Karpas-422 (cell line): Measurements from ENCODE around the gene NRG3. TPM values are rescaled to one million over a fixed set of nuclear protein-coding genes. Genes with fewer than 3 reads are reported as not detected.

Experiments
- DNase-seq: peaks from one replicate; pipeline ENCODE4 v3.0.0-alpha.2; 2015
- H2AFZ ChIP-seq: fragments of 200-600 bp; sonication (generic); 2 replicates; pipeline ENCODE4 v1.6.1; 2014; ENCODE audit warnings: antibody characterized with exemption, low read length, mixed read lengths
- H3K27ac ChIP-seq: fragments of 200-600 bp; sonication (generic); 2 replicates; pipeline ENCODE4 v1.5.1; 2014; ENCODE audit warnings: mild to moderate bottlenecking, low read length, moderate library complexity
- H3K27me3 ChIP-seq: fragments of 200-600 bp; sonication (generic); 2 replicates; pipeline ENCODE4 v1.6.1; 2014; ENCODE audit warnings: low read length, mixed read lengths
- H3K36me3 ChIP-seq: fragments of 200-600 bp; sonication (generic); 2 replicates; pipeline ENCODE4 v1.6.1; 2014; ENCODE audit warnings: low read length, mixed read lengths; ENCODE audit not compliant: insufficient read depth
- H3K4me1 ChIP-seq: fragments of 200-600 bp; sonication (generic); 2 replicates; pipeline ENCODE4 v1.6.1; 2014; ENCODE audit warnings: mild to moderate bottlenecking, low read length, mixed read lengths
- H3K4me2 ChIP-seq: fragments of 200-600 bp; sonication (generic); 2 replicates; pipeline ENCODE4 v1.6.1; 2014; ENCODE audit warnings: low read length, low read depth, mild to moderate bottlenecking; ENCODE audit not compliant: poor library complexity, severe bottlenecking
- H3K4me3 ChIP-seq: fragments of 200-600 bp; sonication (generic); 2 replicates; pipeline ENCODE4 v1.5.1; 2014; ENCODE audit warnings: mild to moderate bottlenecking, antibody characterized with exemption, low read length, mixed read lengths
- H3K79me2 ChIP-seq: fragments of 200-600 bp; sonication (generic); 2 replicates; pipeline ENCODE4 v1.6.1; 2014; ENCODE audit warnings: mild to moderate bottlenecking, low read length, mixed read lengths
- H3K9ac ChIP-seq: fragments of 200-600 bp; sonication (generic); 2 replicates; pipeline ENCODE4 v1.6.0; 2014; ENCODE audit warnings: low read length
- H3K9me2 ChIP-seq: fragments of 200-600 bp; sonication (generic), shearing (Covaris generic); replicated peaks from 2 replicates; pipeline ENCODE4 v1.6.0; 2014; ENCODE audit warnings: mild to moderate bottlenecking, low read length, moderate library complexity; ENCODE audit not compliant: insufficient read depth
- H3K9me3 ChIP-seq: fragments of 300-700, 200-600 bp; sonication (generic); 2 replicates; pipeline ENCODE4 v1.6.1; 2014; ENCODE audit warnings: low read length, mixed read lengths
- H4K20me1 ChIP-seq: fragments of 200-600 bp; sonication (generic); 2 replicates; pipeline ENCODE4 v1.6.1; 2014; ENCODE audit warnings: mild to moderate bottlenecking, antibody characterized with exemption, low read length, low read depth; ENCODE audit not compliant: insufficient read depth
- total RNA-seq: library from RNA; depleted of rRNA; stranded (reverse); fragments of >200 nt; shearing (Covaris generic); gene quantifications from 2 replicates; pipeline ENCODE4 v1.2.3, GENCODE V29; 2014; ENCODE audit warnings: low replicate concordance

The NRG3 gene
- total RNA-seq, 1 experiment from 2014 or later: not detected

DNA sequence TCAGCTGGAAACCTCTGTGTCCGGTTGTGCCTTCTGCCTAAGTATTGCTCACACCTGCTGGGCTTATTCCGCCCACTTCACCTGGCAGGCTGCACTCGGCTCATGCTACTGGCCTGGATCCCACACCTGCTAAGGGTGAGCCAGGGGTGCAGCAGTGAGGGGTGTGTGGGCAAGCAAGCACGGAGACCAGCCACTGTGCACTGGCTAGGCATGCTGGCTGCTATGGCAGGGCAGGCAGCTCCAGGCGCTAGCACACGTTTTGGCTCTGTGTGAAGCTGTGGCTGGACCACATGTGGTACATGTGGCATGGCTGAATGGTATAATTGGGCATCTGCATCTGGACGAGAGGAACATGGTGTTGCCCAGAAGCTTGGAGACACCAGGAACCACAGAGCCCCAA is 940.7 kb downstream of the NRG3 start:
- Histone ChIP-seq H3K9me2 (no peaks in the 10 kb centered on the region), H3K27me3 (no peaks in the 10 kb centered on the region), H4K20me1 (no peaks in the 10 kb centered on the region)

DNA sequence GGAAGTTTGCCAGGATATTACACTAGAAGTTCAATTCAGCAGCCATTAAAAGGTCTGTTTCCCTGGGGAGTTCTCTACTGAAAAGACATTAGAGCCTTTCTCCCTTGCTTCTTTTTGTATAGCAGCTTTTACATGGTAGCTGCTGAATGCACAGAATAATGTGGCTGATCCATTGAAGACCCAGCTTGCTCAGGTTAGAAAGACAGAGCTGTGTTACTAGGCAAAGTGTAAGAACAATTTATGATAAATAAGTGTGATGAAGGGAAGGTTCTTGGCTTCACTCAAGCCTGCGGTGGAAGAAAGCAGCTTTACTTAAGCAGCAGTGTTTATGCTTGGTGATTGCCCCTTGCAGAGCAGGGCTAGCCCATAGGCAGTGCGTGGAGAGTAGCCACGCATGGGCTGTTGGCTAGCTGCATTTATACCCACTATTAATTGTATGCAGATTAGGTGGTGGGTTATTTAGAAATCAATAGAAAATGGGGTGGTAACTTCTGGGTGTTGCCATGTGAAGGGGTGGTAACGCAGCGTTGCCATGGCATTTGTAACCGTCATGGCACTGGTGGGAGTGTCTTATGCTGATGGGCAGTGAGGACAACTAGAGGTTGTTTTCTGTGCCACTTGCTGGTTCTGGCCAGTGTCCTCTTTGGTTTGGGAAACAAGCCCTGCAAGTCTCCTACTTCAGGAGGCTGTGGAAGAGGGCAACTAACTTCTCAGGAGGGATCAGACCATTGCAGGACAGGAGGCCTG is 942.9 kb downstream of the NRG3 start:
- Histone ChIP-seq H3K9ac (no peak overlapping the region), H3K4me3 (no peak overlapping the region), H2AFZ (no peak overlapping the region)

More for the DNA sequence above, 940.7 kb downstream of the NRG3 start:
- no peak overlapping the region for H3K4me2 ChIP-seq
- DNase-seq: no peak
- no peak overlapping the region for H2AFZ ChIP-seq
- H3K9me3 ChIP-seq: no peaks in the 10 kb centered on the region
- no peaks in the 10 kb centered on the region for H3K4me1 ChIP-seq
- no peak overlapping the region for H3K9ac ChIP-seq
- no peak overlapping the region for H3K4me3 ChIP-seq
- no peaks in the 10 kb centered on the region for H3K36me3 ChIP-seq
- H3K27ac ChIP-seq: no peak overlapping the region
- no peaks in the 10 kb centered on the region for H3K79me2 ChIP-seq

DNA sequence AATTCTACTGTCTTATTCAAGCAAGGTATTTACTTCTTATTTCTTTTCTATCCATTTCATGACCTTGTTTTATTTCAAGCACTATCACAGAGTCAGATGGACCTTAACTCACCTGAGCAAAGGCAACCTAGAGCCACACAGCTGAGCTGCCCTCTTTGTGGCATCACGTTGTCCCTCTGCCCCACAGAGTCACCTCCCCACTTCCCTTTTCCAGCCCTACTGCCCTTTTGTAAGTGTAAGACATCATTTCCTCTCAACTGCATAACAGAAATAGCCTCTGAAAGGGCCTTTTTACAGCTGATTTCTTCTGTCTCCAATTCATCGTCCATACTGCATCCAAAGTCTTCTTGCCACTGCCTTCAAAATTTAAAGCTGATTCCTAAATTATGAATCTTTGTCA is 946.0 kb downstream of the NRG3 start:
- Histone ChIP-seq H3K36me3 (no peaks in the 10 kb centered on the region), H3K4me1 (no peaks in the 10 kb centered on the region), H3K4me2 (no peak overlapping the region), H3K27ac (no peak overlapping the region), H3K27me3 (no peaks in the 10 kb centered on the region), H3K79me2 (no peaks in the 10 kb centered on the region), H3K9me3 (no peaks in the 10 kb centered on the region), H4K20me1 (no peaks in the 10 kb centered on the region), H3K9me2 (no peaks in the 10 kb centered on the region), H3K9ac (no peak overlapping the region), H3K4me3 (no peak overlapping the region), H2AFZ (no peak overlapping the region)
- no peak for DNase-seq

More for the DNA sequence above, 942.9 kb downstream of the NRG3 start:
- Histone ChIP-seq H3K36me3 (no peaks in the 10 kb centered on the region), H3K4me1 (no peaks in the 10 kb centered on the region), H4K20me1 (no peaks in the 10 kb centered on the region), H3K27me3 (no peaks in the 10 kb centered on the region), H3K27ac (no peak overlapping the region), H3K9me3 (no peaks in the 10 kb centered on the region), H3K9me2 (no peaks in the 10 kb centered on the region), H3K4me2 (no peak overlapping the region), H3K79me2 (no peaks in the 10 kb centered on the region)
- no peak for DNase-seq

DNA sequence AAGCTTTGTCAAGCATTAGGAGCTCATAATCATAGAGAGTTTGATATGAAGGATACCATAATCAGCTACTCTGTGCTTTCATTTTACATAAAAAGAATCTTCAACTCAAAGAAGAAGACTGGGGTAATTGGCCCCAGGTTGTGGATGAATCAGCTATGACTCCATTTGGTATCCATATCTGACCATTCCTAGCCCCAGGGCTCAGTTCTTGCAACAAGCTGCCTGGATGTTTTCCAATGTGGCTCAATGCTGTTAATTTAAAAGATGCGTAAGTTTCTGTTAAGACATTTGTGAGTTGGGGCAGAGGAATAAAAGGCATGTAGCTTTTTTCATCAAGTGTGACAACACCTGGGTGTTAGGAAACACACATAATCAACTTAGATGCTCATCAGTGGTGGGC is 951.1 kb downstream of the NRG3 start:
- no peak overlapping the region for H3K4me2 ChIP-seq
- H3K9me2 ChIP-seq: no peaks in the 10 kb centered on the region
- H3K4me3 ChIP-seq: no peak overlapping the region
- no peaks in the 10 kb centered on the region for H3K27me3 ChIP-seq
- no peak for DNase-seq
- H4K20me1 ChIP-seq: no peaks in the 10 kb centered on the region
- H3K4me1 ChIP-seq: no peaks in the 10 kb centered on the region
- no peaks in the 10 kb centered on the region for H3K36me3 ChIP-seq
- no peaks in the 10 kb centered on the region for H3K79me2 ChIP-seq
- H2AFZ ChIP-seq: no peak overlapping the region
- H3K27ac ChIP-seq: no peak overlapping the region
- no peak overlapping the region for H3K9ac ChIP-seq
- no peaks in the 10 kb centered on the region for H3K9me3 ChIP-seq

DNA sequence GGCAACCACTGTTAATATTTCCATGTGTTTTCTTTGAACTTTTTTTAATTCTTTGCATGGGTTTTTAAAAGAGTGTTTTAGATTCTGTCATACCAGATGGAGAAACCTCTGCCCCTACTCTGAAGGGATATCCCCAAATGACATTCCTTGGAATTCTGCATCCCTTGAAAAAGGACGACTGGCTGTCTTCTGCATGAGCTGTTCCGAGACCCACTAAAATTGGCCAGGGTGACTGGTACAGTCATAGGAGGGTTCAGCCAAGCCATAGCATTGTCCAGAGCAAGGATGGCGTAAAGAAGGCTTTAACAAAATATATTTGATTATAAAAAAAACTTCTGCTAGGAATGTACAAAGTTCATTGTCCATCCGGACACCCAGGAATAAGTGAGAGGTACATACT is 952.9 kb downstream of the NRG3 start:
- Histone ChIP-seq H2AFZ (no peak overlapping the region), H3K4me2 (no peak overlapping the region), H3K79me2 (no peaks in the 10 kb centered on the region), H3K9ac (no peak overlapping the region), H3K36me3 (no peaks in the 10 kb centered on the region), H3K27me3 (no peaks in the 10 kb centered on the region), H4K20me1 (no peaks in the 10 kb centered on the region), H3K27ac (no peak overlapping the region), H3K9me2 (no peaks in the 10 kb centered on the region), H3K9me3 (no peaks in the 10 kb centered on the region), H3K4me1 (no peaks in the 10 kb centered on the region), H3K4me3 (no peak overlapping the region)
- no peak for DNase-seq

DNA sequence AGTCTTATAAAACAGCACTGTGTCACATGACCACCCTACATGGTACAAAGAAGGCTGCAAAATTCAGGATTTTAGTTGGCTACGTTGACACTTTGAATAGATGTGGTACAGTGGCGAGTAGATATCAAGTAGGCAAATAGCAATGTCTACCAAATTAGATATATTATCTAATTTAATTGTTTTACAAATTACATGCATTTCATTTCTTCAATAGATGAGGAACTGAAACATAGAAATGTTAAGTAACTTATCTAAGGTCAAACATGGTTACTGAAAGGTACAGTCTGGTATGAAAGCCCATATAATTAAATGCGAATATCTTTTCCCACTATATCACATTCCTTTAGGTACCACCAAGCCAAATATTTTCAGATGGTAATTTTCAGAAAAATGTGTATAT is 972.2 kb downstream of the NRG3 start:
- Histone ChIP-seq H3K36me3 (no peaks in the 10 kb centered on the region), H3K9me3 (no peaks in the 10 kb centered on the region), H3K4me3 (no peak overlapping the region), H2AFZ (no peak overlapping the region), H3K4me1 (no peaks in the 10 kb centered on the region), H3K27me3 (no peaks in the 10 kb centered on the region), H3K4me2 (no peak overlapping the region), H3K27ac (no peak overlapping the region), H3K9ac (no peak overlapping the region), H4K20me1 (no peaks in the 10 kb centered on the region), H3K79me2 (no peaks in the 10 kb centered on the region), H3K9me2 (no peaks in the 10 kb centered on the region)
- no peak for DNase-seq

DNA sequence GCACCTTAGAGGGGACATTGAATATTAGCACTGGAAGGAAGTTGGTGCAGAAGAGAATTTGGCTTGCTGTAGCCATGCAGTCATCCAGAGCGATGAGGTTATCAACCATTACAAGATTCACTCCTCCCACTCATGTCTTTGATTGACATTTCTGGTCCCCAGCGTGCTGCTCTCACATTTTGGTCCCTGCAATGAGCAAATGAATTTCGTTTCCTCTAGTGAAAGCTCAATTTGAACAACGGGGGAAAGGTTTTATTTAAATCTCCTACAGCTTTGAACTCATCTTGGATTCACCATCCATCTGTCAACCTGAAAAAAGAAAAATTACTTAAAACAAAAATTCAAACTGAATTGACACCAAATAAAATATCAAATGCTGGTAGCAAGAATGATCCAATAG is 975.2 kb downstream of the NRG3 start:
- Histone ChIP-seq H4K20me1 (no peaks in the 10 kb centered on the region), H3K9ac (no peak overlapping the region), H3K9me2 (no peaks in the 10 kb centered on the region), H2AFZ (no peak overlapping the region), H3K4me2 (no peak overlapping the region), H3K27ac (no peak overlapping the region), H3K9me3 (no peaks in the 10 kb centered on the region), H3K36me3 (no peaks in the 10 kb centered on the region), H3K79me2 (no peaks in the 10 kb centered on the region), H3K27me3 (no peaks in the 10 kb centered on the region), H3K4me1 (no peaks in the 10 kb centered on the region), H3K4me3 (no peak overlapping the region)
- DNase-seq: no peak

DNA sequence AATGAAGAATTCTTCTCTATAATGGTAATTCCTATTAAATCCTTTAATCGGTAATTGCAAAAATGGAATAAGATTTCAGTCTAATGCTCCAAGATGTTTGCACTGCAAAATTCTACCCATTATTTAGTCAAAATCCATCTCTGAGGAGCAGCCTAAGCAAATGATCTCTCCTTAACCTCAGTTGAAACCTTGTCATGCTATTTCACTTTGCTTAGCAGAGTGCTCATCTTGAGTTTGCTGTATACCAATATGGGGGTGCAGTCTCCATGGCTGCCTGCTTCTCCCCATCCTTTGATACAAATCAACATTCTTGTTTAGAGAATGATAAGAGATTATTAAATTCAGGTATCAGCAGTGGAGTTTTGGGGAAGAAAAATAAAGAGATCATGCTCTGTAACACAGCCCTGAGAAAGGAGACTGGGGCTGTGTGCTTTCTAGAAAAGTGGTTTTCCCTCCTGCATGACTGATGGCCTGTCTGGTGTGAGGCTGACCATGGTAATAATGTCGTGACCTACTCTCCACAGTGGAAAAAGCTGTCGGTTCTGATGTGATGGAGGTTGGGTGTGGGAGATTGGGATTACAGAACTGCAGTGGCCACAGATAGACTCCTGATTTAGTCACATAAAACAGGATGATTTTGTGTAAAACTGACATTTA is 982.1 kb downstream of the NRG3 start:
- no peak overlapping the region for H3K4me2 ChIP-seq
- H3K27ac ChIP-seq: no peak overlapping the region
- no peaks in the 10 kb centered on the region for H3K79me2 ChIP-seq
- H4K20me1 ChIP-seq: no peaks in the 10 kb centered on the region
- H2AFZ ChIP-seq: no peak overlapping the region
- no peaks in the 10 kb centered on the region for H3K9me3 ChIP-seq
- H3K4me1 ChIP-seq: no peaks in the 10 kb centered on the region
- no peak for DNase-seq
- H3K9ac ChIP-seq: no peak overlapping the region
- H3K27me3 ChIP-seq: no peaks in the 10 kb centered on the region
- no peaks in the 10 kb centered on the region for H3K9me2 ChIP-seq
- H3K4me3 ChIP-seq: no peak overlapping the region
- no peaks in the 10 kb centered on the region for H3K36me3 ChIP-seq
